Kidney epithelial cell (primary cell): ENCODE results near the gene MUC6. TPM values are rescaled to one million over a fixed set of nuclear protein-coding genes. Genes with fewer than 3 reads are reported as not detected.

ENCODE experiments used
- DNase-seq: peaks from one replicate; pipeline ENCODE4 v3.0.0-alpha.2; 2010; ENCODE audit warnings: low read depth
- H3K27me3 ChIP-seq: 2 replicates; pipeline ENCODE4 v1.6.0; 2011; ENCODE audit warnings: low read length; ENCODE audit not compliant: control insufficient read depth, insufficient read depth
- H3K36me3 ChIP-seq: 2 replicates; pipeline ENCODE4 v1.5.1; 2011; ENCODE audit warnings: low read length; ENCODE audit not compliant: control insufficient read depth, insufficient read depth
- H3K4me3 ChIP-seq: 2 replicates; pipeline ENCODE4 v1.5.1; 2011; ENCODE audit warnings: low read depth, mild to moderate bottlenecking, control low read depth, low read length
- total RNA-seq: library from RNA; depleted of rRNA; stranded (reverse); fragments of >200 nt; gene quantifications from 2 replicates; pipeline ENCODE4 v1.2.3, GENCODE V29; 2015
- TF ChIP-seq, protein P1 (sequence below): IDR thresholded peaks from 2 replicates; pipeline ENCODE4 v1.5.1; 2011; ENCODE audit warnings: mild to moderate bottlenecking, moderate library complexity, low read length, control low read depth, inconsistent platforms; ENCODE audit not compliant: insufficient read depth, poor library complexity, severe bottlenecking

Gene MUC6
- total RNA-seq, 1 donor from 2014 or later, result not detected

DNA sequence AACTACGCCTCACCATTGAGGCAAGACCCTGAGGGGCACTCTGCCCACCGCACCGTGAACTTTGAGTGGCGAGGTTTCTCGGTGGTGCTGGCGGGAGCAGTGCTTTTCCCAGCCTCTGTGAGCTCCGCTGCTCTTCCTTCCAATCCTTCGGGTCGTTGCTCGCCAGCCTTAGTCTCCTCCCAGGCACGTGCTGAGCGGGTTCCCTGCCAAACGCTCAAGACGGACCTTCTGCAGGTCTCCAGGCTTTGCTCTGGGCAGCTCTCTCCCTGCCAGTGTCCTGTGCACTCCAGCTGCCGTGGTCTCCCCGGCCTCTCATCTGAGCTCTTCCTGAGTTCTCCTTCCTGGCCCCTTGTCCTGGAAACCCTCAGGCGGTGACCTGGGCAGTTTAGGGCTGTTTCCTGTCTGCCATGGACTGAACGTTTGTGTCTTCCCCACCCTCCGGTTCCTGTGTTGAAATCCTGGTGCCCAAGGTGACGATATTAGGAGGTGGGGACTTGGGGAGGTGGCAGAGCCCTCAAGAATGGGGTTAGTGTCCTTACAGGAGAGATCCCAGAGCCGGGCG lies 11.2 kb upstream of the MUC6 start:
- no peak overlapping the region for H3K4me3 ChIP-seq
- H3K36me3 ChIP-seq, result no peaks in the 10 kb centered on the region
- DNase-seq, result no peak
- peaks cover 21% of the 10 kb centered on the region for H3K27me3 ChIP-seq
- TF ChIP-seq, protein P1, sequence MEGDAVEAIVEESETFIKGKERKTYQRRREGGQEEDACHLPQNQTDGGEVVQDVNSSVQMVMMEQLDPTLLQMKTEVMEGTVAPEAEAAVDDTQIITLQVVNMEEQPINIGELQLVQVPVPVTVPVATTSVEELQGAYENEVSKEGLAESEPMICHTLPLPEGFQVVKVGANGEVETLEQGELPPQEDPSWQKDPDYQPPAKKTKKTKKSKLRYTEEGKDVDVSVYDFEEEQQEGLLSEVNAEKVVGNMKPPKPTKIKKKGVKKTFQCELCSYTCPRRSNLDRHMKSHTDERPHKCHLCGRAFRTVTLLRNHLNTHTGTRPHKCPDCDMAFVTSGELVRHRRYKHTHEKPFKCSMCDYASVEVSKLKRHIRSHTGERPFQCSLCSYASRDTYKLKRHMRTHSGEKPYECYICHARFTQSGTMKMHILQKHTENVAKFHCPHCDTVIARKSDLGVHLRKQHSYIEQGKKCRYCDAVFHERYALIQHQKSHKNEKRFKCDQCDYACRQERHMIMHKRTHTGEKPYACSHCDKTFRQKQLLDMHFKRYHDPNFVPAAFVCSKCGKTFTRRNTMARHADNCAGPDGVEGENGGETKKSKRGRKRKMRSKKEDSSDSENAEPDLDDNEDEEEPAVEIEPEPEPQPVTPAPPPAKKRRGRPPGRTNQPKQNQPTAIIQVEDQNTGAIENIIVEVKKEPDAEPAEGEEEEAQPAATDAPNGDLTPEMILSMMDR, result no peak

DNA sequence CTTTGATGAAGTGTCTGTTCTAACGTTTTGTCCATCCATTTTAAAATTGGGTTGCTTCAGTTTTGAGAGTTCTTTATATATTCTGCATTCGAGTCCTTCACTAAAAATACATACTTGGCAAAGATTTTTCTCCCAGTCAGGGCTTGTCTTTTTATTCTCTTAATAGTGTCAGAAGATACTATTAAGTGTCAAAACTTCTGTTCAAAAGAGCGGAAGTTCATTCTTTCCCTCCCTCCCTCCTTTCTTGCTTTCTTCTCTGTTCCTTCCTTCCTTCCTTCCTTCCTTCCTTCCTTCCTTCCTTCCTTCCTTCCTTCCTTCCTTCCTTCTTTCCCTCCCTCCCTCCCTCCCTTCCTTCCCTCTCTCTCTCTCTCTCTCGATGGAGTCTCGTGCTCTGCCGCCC lies 7.6 kb upstream of the MUC6 start:
- Histone ChIP-seq H3K27me3 (peaks cover 9% of the 10 kb centered on the region), H3K4me3 (no peak overlapping the region), H3K36me3 (no peaks in the 10 kb centered on the region)
- TF ChIP-seq, protein P1, result no peak
- DNase-seq, result no peak

DNA sequence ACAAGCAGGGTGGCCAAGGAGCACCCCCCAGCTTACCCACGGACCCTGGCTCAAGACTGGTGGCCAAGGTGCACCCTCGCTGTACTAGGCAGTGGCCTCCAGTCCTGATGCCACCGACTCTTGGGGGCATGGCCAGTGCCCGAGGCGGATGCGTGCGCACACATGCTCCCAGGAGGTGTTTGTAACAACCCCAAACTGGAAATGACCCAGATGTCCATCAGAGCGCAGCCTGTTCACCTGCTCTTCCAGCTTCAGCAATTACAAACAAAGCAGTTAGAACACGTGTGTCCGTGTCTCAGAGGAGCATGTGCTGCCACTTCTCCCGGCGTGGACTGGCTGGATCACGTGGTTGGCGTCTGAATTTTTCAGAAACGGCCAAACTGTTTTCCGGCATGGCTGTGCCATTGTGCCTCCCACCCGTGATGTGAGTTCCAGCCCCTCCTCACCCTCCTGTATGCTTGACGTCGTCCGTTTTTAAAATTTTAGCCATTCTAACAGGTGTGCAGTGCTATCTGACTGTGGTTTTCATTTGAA lies 7.1 kb upstream of the MUC6 start:
- peaks cover 5% of the 10 kb centered on the region for H3K27me3 ChIP-seq
- no peak for DNase-seq
- no peaks in the 10 kb centered on the region for H3K36me3 ChIP-seq
- H3K4me3 ChIP-seq, result no peak overlapping the region
- TF ChIP-seq, protein P1, result no peak

DNA sequence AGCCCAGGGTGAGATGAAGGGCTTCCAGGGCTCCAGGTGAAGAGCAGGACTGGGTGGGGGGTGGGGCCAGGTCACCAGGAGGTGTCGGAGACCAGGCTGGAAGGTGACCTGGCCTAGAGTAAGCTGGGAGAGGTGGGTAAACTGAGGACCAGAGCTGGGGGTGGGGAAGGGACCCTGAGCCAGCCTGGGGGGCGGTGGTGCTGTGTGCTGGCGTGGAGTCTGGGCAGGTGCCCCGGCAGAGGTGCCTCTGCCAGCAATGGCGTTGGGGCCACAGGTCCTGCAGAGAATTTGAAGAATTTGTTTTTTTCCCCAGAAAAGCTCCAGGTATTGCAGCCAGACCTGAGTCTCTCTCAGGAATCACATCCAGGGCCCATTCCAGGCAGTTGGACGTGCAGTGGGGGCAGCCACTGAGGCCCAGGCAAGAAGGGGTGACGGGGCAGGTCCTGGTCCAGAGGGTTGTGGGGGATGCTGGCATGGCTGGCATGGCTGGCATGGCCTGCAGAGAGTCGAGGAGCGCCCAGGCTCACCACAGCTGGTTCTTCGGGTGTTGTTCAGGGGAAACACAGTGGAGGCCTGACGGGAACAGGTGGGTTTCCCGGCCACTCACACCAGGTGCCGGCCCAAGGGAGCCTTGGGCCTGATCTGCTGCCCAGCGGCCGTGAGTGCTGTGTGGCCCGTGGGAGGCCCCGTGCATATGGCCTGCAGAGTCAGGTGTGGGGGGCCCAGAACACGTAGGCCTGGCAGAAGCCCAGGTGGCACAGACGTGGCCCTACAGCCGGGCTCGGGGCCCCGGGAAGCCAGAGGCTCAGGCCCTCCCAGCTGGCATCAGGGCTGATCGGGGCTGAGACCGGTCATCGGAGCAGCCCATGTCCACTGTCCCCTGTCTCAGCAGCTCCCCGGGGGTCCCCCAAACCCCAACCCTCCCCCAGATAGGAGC lies 6.4 kb upstream of the MUC6 start:
- TF ChIP-seq, protein P1, result no peak
- no peak for DNase-seq
- H3K36me3 ChIP-seq, result no peaks in the 10 kb centered on the region
- H3K4me3 ChIP-seq, result no peak overlapping the region
- peaks cover 5% of the 10 kb centered on the region for H3K27me3 ChIP-seq

DNA sequence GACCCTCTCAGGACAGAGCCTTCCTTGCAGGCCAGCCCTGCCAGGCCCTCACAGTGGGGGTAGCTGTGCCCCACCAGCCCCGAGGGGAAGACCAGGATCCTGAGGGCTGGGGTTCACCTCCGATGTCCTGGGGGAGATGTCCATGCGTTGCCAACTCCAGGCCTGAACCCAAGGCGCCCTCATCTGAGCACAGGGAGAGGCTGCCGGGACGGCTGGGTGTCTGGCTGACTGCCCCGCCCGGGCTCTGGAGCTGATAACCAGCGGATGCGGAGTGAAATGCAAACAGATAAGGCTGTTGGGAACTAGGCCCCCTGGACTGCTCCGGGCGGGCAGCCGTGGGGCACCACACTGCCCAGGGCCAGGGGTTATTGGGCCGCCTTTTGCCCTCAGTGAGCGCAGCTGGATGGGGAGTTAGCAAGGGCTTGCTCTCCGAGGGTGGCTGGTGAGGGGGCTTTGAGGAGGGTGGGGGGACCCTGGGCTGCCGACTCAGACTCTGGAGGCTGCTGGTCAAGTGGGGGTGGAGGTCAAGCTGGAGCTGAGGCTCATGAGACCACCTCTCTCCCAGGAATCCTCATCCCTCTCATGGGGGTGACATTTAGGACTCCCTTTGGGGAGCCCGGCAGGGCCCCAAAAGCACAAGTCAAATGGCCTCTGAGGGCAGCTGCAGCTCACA lies 5.6 kb upstream of the MUC6 start:
- H3K27me3 ChIP-seq, result peaks cover 2% of the 10 kb centered on the region
- no peak for DNase-seq
- H3K36me3 ChIP-seq, result no peaks in the 10 kb centered on the region
- TF ChIP-seq, protein P1, result no peak
- H3K4me3 ChIP-seq, result no peak overlapping the region
